Small intestine (tissue), 7 donors: ENCODE results near the gene LDHA. TPM values are rescaled to one million over a fixed set of nuclear protein-coding genes. Genes with fewer than 3 reads are reported as not detected.

Experiments
- DNase-seq, 2 donors: peaks; one replicate each; pipeline versions ENCODE4 v3.0.0 to v3.0.0-alpha.2; 2013
- FAIRE-seq: peaks from 2 replicates; lab custom pipeline; 2012; peaks lifted over from hg19 to GRCh38; lab: Jason Lieb, UNC
- H3K27ac ChIP-seq, 3 donors: one replicate each; pipeline ENCODE4 v1.5.1; 2013; ENCODE audit warnings: low read length in 2 of 3, mild to moderate bottlenecking in 2 of 3, control low read depth in 1 of 3, inconsistent platforms in 1 of 3, low read depth in 1 of 3, moderate library complexity in 1 of 3
- H3K27me3 ChIP-seq, 3 donors: one replicate each; pipeline ENCODE4 v1.6.1; 2013; ENCODE audit warnings: low read length in 3 of 3, inconsistent platforms in 1 of 3; ENCODE audit not compliant: control insufficient read depth in 3 of 3, insufficient read depth in 3 of 3
- H3K36me3 ChIP-seq, 3 donors: one replicate each; pipeline ENCODE4 v1.6.1; 2013; ENCODE audit warnings: low read length in 3 of 3, inconsistent platforms in 1 of 3, low read depth in 1 of 3, mild to moderate bottlenecking in 1 of 3, moderate library complexity in 1 of 3; ENCODE audit not compliant: control insufficient read depth in 3 of 3, insufficient read depth in 2 of 3
- H3K4me1 ChIP-seq, 3 donors: one replicate each; pipeline ENCODE4 v1.6.1; 2013; ENCODE audit warnings: low read length in 2 of 3, inconsistent platforms in 1 of 3, low read depth in 1 of 3, mild to moderate bottlenecking in 1 of 3, moderate library complexity in 1 of 3; ENCODE audit not compliant: control insufficient read depth in 3 of 3, insufficient read depth in 2 of 3
- H3K4me3 ChIP-seq, 3 donors: one replicate each; pipeline ENCODE4 v1.5.1; 2013; ENCODE audit warnings: low read length in 3 of 3, control low read depth in 1 of 3, inconsistent platforms in 1 of 3, low read depth in 1 of 3, mild to moderate bottlenecking in 1 of 3, moderate library complexity in 1 of 3
- H3K9me3 ChIP-seq, 2 donors: one replicate each; pipeline ENCODE4 v1.6.1; 2013; ENCODE audit warnings: low read depth in 1 of 2, low read length in 1 of 2; ENCODE audit not compliant: control insufficient read depth in 2 of 2, insufficient read depth in 1 of 2
- WGBS, 3 donors: extraction: QIAGEN DNeasy Blood & Tissue Kit; methylation state at CpG; one replicate each; pipeline ENCODE4 v1.1.7; 2013; 5-methylcytosine and 5-hydroxymethylcytosine counted together
- polyA plus RNA-seq, 4 donors: library from polyadenylated mRNA; stranded (reverse) in 3 of 4; unstranded in 1 of 4; fragments of 200-250 nt in 3 of 4; fragments of 120-200 nt in 1 of 4; gene quantifications; one replicate each; pipeline versions ENCODE4 v1.2.1 to v1.2.3, GENCODE V29; 2013
- donor health status: healthy with polysubstance abuse.
- donor health status: control.
- donor health status: control.
- donor health status: Bipolar disorder and iron deficiency.
- donor health status: healthy.

LDHA gene
- polyA plus RNA-seq, 4 donors = 349 to 825 (median 616) TPM

- FAIRE-seq (no peak), DNase-seq (no peak)
- H3K9me3 ChIP-seq = no peaks in the 10 kb centered on the region
- H3K27me3 ChIP-seq = no peaks in the 10 kb centered on the region
- 72 to 96% (median 82%) methylated on average over 2 of the region's 2 CpGs for WGBS, 3 donors
- no peak overlapping the region for H3K4me3 ChIP-seq
- H3K27ac ChIP-seq = no peak overlapping the region
- H3K4me1 ChIP-seq = peaks cover 2 to 17% (median 3%) of the 10 kb centered on the region in 3 donors
- H3K36me3 ChIP-seq = no peaks in the 10 kb centered on the region
Measured at GRCh38 chr11:18379201-18379600, 15.2 kb upstream of the LDHA start.

- Histone ChIP-seq H3K4me3 (no peak overlapping the region), H3K36me3 (no peaks in the 10 kb centered on the region), H3K4me1 (peaks cover 2 to 22% (median 3%) of the 10 kb centered on the region in 3 donors), H3K27me3 (no peaks in the 10 kb centered on the region), H3K27ac (peak overlapping the region; percentile 92 to 98 (median 96)), H3K9me3 (no peaks in the 10 kb centered on the region)
- FAIRE-seq = no peak
- peak; percentile 86 to 100 for DNase-seq
- 2 to 6% (median 5%) methylated on average over 9 of the region's 9 CpGs for WGBS, 3 donors
Measured at GRCh38 chr11:18383388-18384156, 10.8 kb upstream of the LDHA start.

DNA sequence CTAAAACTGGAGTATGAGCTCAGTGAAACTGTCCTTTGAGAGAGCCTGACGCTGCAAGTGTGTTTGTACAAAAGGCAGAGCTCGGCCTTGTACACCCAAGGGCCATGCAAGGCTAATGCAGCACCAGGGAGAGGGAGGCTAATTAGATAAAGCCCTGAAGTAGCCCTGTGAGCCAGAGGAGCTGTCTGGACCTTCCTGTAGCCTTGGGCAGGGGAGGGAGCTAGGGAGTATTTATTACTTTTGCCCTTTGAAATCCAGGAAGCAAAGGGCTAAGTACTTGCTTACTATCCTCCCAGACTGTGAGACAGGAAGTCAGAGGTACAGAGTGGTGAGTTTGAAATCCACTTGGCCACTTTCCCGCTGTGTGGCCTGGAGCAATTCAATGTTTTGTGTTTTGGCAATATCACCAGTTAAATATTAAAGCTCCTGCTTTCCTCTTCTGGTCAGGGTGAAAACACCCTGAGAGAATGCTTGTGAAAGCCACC lies 10.2 kb upstream of the LDHA start:
- H3K4me1 ChIP-seq = peaks cover 2 to 22% (median 3%) of the 10 kb centered on the region in 3 donors
- no peaks in the 10 kb centered on the region for H3K36me3 ChIP-seq
- H3K27me3 ChIP-seq = no peaks in the 10 kb centered on the region
- H3K27ac ChIP-seq = peak overlapping the region; percentile 92 to 98 (median 96)
- WGBS, 3 donors = 2 to 9% (median 4%) methylated on average over 3 of the region's 3 CpGs
- no peaks in the 10 kb centered on the region for H3K9me3 ChIP-seq
- no peak overlapping the region for H3K4me3 ChIP-seq
- DNase-seq = peak; percentile 89 to 98
- no peak for FAIRE-seq

DNA sequence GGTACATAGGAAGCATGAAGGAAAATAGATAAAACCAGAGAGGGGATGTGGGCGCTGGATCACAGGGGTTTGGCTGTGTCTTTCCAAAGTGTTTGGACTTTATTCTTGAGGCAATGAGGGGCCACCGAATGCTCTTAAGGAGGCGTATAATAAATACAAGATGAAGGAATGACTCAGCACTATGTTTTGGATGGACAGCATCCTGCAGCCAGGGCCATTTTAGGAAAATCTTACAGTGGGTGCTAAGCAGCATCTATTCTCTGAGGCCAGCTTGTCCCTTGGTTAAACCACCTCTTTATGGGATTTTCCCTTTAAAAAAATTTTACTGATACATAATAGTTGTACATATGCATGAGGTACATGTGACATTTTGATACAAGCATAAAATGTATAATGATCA lies 4.3 kb upstream of the LDHA start:
- peaks cover 2 to 19% (median 4%) of the 10 kb centered on the region in 3 donors for H3K4me1 ChIP-seq
- no peaks in the 10 kb centered on the region for H3K27me3 ChIP-seq
- no peak overlapping the region for H3K4me3 ChIP-seq
- H3K27ac ChIP-seq = no peak overlapping the region
- no peaks in the 10 kb centered on the region for H3K9me3 ChIP-seq
- no peaks in the 10 kb centered on the region for H3K36me3 ChIP-seq
- WGBS, 3 donors = 81 to 86% (median 84%) methylated on average over 3 of the region's 3 CpGs
- DNase-seq (no peak), FAIRE-seq (no peak)

GRCh38 chr11:18392434-18393321 lies 1.7 kb upstream of the LDHA start:
- WGBS, 3 donors = 71 to 87% (median 86%) methylated on average over 4 of the region's 4 CpGs
- Histone ChIP-seq H3K4me1 (peaks cover 2 to 22% (median 4%) of the 10 kb centered on the region in 3 donors), H3K27me3 (no peaks in the 10 kb centered on the region), H3K36me3 (peaks cover 0 to 6% (median 4%) of the 10 kb centered on the region in 3 donors), H3K27ac (no peak overlapping the region), H3K4me3 (no peak overlapping the region), H3K9me3 (no peaks in the 10 kb centered on the region)
- no peak for FAIRE-seq
- DNase-seq = no peak

DNA sequence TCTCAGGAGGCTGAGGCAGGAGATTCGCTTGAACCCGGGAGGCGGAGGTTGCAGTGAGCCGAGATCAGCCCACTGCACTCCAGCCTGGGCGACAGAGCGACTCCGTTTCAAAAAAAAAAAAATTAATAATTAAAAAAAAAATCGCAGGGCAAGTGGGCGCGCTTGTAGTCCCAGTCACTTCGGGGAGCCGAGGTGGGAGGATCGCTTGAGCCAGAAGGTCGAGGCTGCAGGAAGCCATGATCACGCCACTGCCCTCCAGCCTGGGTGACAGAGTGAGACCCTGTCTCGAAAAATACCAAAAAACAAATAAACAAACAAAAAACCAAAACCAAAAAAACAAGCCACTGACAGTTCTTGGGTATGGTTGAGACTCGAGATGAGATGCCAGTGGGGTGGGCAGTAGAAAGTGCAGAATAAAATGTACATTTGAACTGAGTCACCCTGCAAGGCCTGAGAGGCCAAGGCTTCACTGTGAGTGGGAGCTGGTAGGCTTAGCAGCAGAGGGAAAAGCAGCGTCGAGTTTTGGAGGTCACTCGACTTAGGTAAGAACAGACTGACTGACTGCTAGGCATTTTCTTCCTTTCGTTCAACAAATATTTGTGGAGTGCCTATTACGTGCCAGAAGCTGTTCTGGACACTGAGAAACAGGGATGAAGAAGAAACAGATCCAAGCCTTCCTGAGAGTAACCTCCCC lies 635 bp upstream of the LDHA start:
- DNase-seq (no peak), FAIRE-seq (no peak)
- Histone ChIP-seq H3K9me3 (no peaks in the 10 kb centered on the region), H3K4me1 (peaks cover 2 to 22% (median 4%) of the 10 kb centered on the region in 3 donors), H3K4me3 (peak overlapping the region in 1 of 3 donors; percentile 98), H3K27me3 (no peaks in the 10 kb centered on the region), H3K36me3 (peaks cover 4 to 11% (median 9%) of the 10 kb centered on the region in 3 donors), H3K27ac (peak overlapping the region; percentile 67 to 99 (median 98))
- WGBS, 3 donors = 71 to 75% (median 74%) methylated on average over 22 of the region's 22 CpGs

DNA sequence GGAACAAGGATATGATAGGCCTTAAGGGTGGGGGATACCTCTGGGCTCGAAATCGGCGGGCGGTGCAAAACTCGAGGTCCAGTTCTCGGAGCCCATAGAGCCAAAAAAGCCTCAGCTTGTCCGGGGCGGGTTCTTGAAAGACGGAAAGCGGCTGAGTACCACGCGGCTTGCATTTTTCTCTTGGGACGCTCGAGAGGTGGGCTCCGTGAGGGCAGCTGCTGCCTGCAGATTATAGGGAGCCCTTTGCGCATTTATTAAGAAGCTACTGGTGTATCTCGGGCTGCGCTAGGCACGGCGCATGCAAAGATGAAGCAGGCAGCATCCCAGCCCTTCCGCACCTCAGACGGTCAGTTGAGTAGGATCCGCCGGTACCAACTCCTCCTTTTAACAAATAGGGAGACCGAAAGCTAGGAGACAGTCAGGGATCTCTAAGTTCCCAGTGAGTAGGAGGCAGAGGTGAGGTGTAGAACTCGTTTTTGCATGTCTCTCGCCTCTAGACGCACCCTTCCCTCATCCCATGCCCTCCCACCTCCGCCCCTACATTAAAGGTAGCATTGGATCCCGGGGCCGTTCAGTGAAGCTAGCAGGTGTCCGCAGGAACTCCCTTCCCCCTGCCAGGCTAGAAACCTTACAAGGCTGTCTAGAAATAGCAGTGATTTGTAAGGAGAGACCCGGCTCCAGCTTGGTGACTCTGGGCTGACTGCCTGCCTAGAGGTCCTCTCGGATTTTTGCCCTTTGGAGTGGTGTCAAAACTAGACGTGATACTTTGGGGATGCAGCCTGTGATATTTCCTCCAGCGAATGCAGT lies 768 bp downstream of the LDHA start:
- Histone ChIP-seq H3K4me1 (peaks cover 2 to 22% (median 4%) of the 10 kb centered on the region in 3 donors), H3K36me3 (peaks cover 12 to 22% (median 19%) of the 10 kb centered on the region in 3 donors), H3K27ac (peak overlapping the region; percentile 92 to 99 (median 98)), H3K4me3 (peak overlapping the region; percentile 80 to 98 (median 80)), H3K27me3 (no peaks in the 10 kb centered on the region), H3K9me3 (no peaks in the 10 kb centered on the region)
- WGBS, 3 donors = 0% methylated on average over 36 of the region's 36 CpGs
- FAIRE-seq (no peak), DNase-seq (no peak)
